GM19438 (cell line): Measurements from ENCODE around the gene TCF12.

Experiments used
- ATAC-seq: cut with Tn5 transposase; IDR thresholded peaks from one replicate; pipeline ENCODE4 v1.9.1; 2021; ENCODE audit warnings: low read depth; ENCODE audit not compliant: unreplicated experiment

The TCF12 gene

GRCh38 chr15:57041416-57041815, 123.0 kb downstream of the TCF12 start:
- ATAC-seq = no peak

- no peak for ATAC-seq
Observed at GRCh38 chr15:57044072-57044702, 125.7 kb downstream of the TCF12 start.

- no peak for ATAC-seq
Observed at GRCh38 chr15:57044970-57045369, 126.5 kb downstream of the TCF12 start.

- no peak for ATAC-seq
Observed at GRCh38 chr15:57045741-57046382, 127.4 kb downstream of the TCF12 start.

- ATAC-seq = no peak
Observed at GRCh38 chr15:57048930-57049549, 130.6 kb downstream of the TCF12 start.

- ATAC-seq = no peak
Observed at GRCh38 chr15:57053470-57053869, 135.0 kb downstream of the TCF12 start.

- no peak for ATAC-seq
Observed at GRCh38 chr15:57054204-57054750, 135.8 kb downstream of the TCF12 start.

- ATAC-seq = no peak
Observed at GRCh38 chr15:57056357-57056756, 137.9 kb downstream of the TCF12 start.

- no peak for ATAC-seq
Observed at GRCh38 chr15:57057134-57057930, 138.9 kb downstream of the TCF12 start.

GRCh38 chr15:57059026-57059660, 140.7 kb downstream of the TCF12 start:
- no peak for ATAC-seq

- ATAC-seq = no peak
Observed at GRCh38 chr15:57060799-57061198, 142.4 kb downstream of the TCF12 start.

- ATAC-seq = no peak
Observed at GRCh38 chr15:57061281-57061680, 142.8 kb downstream of the TCF12 start.

- no peak for ATAC-seq
Observed at GRCh38 chr15:57061696-57062095, 143.3 kb downstream of the TCF12 start.

GRCh38 chr15:57064033-57064432, 145.6 kb downstream of the TCF12 start:
- ATAC-seq = no peak

- no peak for ATAC-seq
Observed at GRCh38 chr15:57069423-57069822, 151.0 kb downstream of the TCF12 start.

GRCh38 chr15:57070674-57071073, 152.2 kb downstream of the TCF12 start:
- ATAC-seq = no peak

- no peak for ATAC-seq
Observed at GRCh38 chr15:57079446-57079845, 161.0 kb downstream of the TCF12 start.

GRCh38 chr15:57079931-57080620, 161.6 kb downstream of the TCF12 start:
- no peak for ATAC-seq

GRCh38 chr15:57082054-57082728, 163.7 kb downstream of the TCF12 start:
- no peak for ATAC-seq
